Astrocyte (in vitro differentiated cells and primary cell): Measurements from ENCODE around the gene HDAC5. TPM values are rescaled to one million over a fixed set of nuclear protein-coding genes. Genes with fewer than 3 reads are reported as not detected.
"Not testable (repeated sequence)": the region's sequence is repeated elsewhere in the genome, so short reads cannot be mapped to it uniquely, and the experiment has no call there.

Source experiments
- DNase-seq: peaks from one replicate; pipeline ENCODE4 v3.0.0-alpha.2; 2010; ENCODE audit warnings: low read depth
- FAIRE-seq: peaks from 2 replicates; lab custom pipeline; 2011; peaks lifted over from hg19 to GRCh38; lab: Jason Lieb, UNC
- H2AFZ ChIP-seq: 2 replicates; pipeline ENCODE4 v1.6.0; 2012; ENCODE audit warnings: low read depth, low read length, inconsistent platforms
- H3K27ac ChIP-seq: 2 replicates; pipeline ENCODE4 v1.5.1; 2011; ENCODE audit warnings: low read depth, low read length, inconsistent platforms
- H3K27me3 ChIP-seq: 2 replicates; pipeline ENCODE4 v1.6.0; 2011; ENCODE audit warnings: low read length, inconsistent platforms; ENCODE audit not compliant: insufficient read depth
- H3K36me3 ChIP-seq: 2 replicates; pipeline ENCODE4 v1.5.1; 2011; ENCODE audit warnings: low read length, inconsistent platforms; ENCODE audit not compliant: insufficient read depth
- H3K4me1 ChIP-seq: 2 replicates; pipeline ENCODE4 v1.5.1; 2011; ENCODE audit warnings: low read length, inconsistent platforms; ENCODE audit not compliant: insufficient read depth
- H3K4me2 ChIP-seq: 2 replicates; pipeline ENCODE4 v1.6.0; 2012; ENCODE audit warnings: low read length, inconsistent platforms
- H3K4me3 ChIP-seq: 2 replicates; pipeline ENCODE4 v1.5.1; 2011; ENCODE audit warnings: low read depth, mild to moderate bottlenecking, low read length, inconsistent platforms; ENCODE audit not compliant: insufficient read depth
- H3K79me2 ChIP-seq: 2 replicates; pipeline ENCODE4 v1.6.0; 2012; ENCODE audit warnings: mild to moderate bottlenecking, low read length, inconsistent platforms; ENCODE audit not compliant: insufficient read depth
- H3K9ac ChIP-seq: 2 replicates; pipeline ENCODE4 v1.6.0; 2012; ENCODE audit warnings: mild to moderate bottlenecking, low read length, inconsistent platforms
- H3K9me3 ChIP-seq: 2 replicates; pipeline ENCODE4 v1.5.1; 2012; ENCODE audit warnings: low read depth, mild to moderate bottlenecking, low read length, inconsistent platforms; ENCODE audit not compliant: insufficient read depth
- H4K20me1 ChIP-seq: 2 replicates; pipeline ENCODE4 v1.6.0; 2012; ENCODE audit warnings: low read length, inconsistent platforms; ENCODE audit not compliant: insufficient read depth
- H3K27ac Mint-ChIP-seq: one replicate; pipeline ENCODE4 v1.8.0; 2021; ENCODE audit warnings: mild to moderate bottlenecking, mixed read lengths; ENCODE audit not compliant: unreplicated experiment
- H3K27me3 Mint-ChIP-seq: one replicate; pipeline ENCODE4 v1.8.0; 2021; ENCODE audit warnings: low read depth, mixed read lengths; ENCODE audit not compliant: unreplicated experiment
- H3K36me3 Mint-ChIP-seq: one replicate; pipeline ENCODE4 v1.8.0; 2021; ENCODE audit warnings: low read depth, mixed read lengths; ENCODE audit not compliant: unreplicated experiment
- H3K4me1 Mint-ChIP-seq: one replicate; pipeline ENCODE4 v1.8.0; 2021; ENCODE audit warnings: low read depth, mixed read lengths; ENCODE audit not compliant: unreplicated experiment
- H3K4me3 Mint-ChIP-seq: one replicate; pipeline ENCODE4 v1.8.0; 2021; ENCODE audit warnings: mild to moderate bottlenecking, moderate library complexity, mixed read lengths; ENCODE audit not compliant: unreplicated experiment
- H3K9me3 Mint-ChIP-seq: one replicate; pipeline ENCODE4 v1.8.0; 2021; ENCODE audit warnings: mild to moderate bottlenecking, mixed read lengths; ENCODE audit not compliant: unreplicated experiment
- EZH2 ChIP-seq: IDR thresholded peaks from 2 replicates; pipeline ENCODE4 v1.6.1; 2012; ENCODE audit warnings: mild to moderate bottlenecking, low read length, inconsistent platforms; ENCODE audit not compliant: insufficient read depth
- total RNA-seq: library from RNA; stranded (reverse); gene quantifications from 2 replicates; pipeline ENCODE4 v1.2.1, GENCODE V29; 2021
- TF ChIP-seq, protein P1 (sequence below): IDR thresholded peaks from 2 replicates; pipeline ENCODE4 v1.5.1; 2011; ENCODE audit warnings: low read depth, mild to moderate bottlenecking, inconsistent platforms, low read length, moderate library complexity; ENCODE audit not compliant: insufficient read depth

Gene HDAC5
- total RNA-seq, 1 donor from 2014 or later, result 18.7 TPM

DNA sequence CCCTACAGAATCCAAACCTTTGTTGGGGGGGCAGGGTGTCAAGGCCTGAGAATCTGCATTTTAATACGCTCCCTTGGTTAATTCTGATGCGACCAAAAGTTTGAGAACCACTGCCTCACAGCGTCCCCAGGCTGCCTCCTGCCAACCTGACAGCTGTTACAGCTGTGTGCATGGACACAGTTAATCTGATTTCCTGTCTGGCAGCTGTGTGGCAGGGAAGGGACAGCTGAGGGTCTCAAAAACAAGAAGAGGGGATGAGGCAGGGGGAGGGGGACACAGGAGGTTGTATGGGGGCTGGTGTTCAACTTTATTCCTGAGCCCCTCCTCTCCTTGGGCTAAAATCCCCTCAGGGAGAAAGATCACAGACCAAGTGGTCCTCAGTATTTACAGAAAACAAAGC lies 17.5 kb downstream of the HDAC5 start:
- Histone ChIP-seq H3K9ac (no peak overlapping the region), H4K20me1 (peaks cover 43% of the 10 kb centered on the region), H3K27me3 (no peaks in the 10 kb centered on the region), H3K9me3 (no peaks in the 10 kb centered on the region), H3K27ac (no peak overlapping the region), H3K79me2 (peaks cover 41% of the 10 kb centered on the region), H3K4me2 (no peak overlapping the region), H2AFZ (no peak overlapping the region), H3K36me3 (no peaks in the 10 kb centered on the region), H3K4me3 (no peak overlapping the region), H3K4me1 (peaks cover 40% of the 10 kb centered on the region)
- no peak overlapping the region for H3K4me3 Mint-ChIP-seq
- DNase-seq (no peak), FAIRE-seq (no peak)
- TF ChIP-seq, protein P1, sequence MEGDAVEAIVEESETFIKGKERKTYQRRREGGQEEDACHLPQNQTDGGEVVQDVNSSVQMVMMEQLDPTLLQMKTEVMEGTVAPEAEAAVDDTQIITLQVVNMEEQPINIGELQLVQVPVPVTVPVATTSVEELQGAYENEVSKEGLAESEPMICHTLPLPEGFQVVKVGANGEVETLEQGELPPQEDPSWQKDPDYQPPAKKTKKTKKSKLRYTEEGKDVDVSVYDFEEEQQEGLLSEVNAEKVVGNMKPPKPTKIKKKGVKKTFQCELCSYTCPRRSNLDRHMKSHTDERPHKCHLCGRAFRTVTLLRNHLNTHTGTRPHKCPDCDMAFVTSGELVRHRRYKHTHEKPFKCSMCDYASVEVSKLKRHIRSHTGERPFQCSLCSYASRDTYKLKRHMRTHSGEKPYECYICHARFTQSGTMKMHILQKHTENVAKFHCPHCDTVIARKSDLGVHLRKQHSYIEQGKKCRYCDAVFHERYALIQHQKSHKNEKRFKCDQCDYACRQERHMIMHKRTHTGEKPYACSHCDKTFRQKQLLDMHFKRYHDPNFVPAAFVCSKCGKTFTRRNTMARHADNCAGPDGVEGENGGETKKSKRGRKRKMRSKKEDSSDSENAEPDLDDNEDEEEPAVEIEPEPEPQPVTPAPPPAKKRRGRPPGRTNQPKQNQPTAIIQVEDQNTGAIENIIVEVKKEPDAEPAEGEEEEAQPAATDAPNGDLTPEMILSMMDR, result no peak
- no peak for TF ChIP-seq EZH2
- peaks cover 18% of the 10 kb centered on the region for H3K4me1 Mint-ChIP-seq
- peaks cover 5% of the 10 kb centered on the region for H3K36me3 Mint-ChIP-seq
- no peaks in the 10 kb centered on the region for H3K9me3 Mint-ChIP-seq
- H3K27me3 Mint-ChIP-seq, result peaks cover 6% of the 10 kb centered on the region
- no peak overlapping the region for H3K27ac Mint-ChIP-seq

DNA sequence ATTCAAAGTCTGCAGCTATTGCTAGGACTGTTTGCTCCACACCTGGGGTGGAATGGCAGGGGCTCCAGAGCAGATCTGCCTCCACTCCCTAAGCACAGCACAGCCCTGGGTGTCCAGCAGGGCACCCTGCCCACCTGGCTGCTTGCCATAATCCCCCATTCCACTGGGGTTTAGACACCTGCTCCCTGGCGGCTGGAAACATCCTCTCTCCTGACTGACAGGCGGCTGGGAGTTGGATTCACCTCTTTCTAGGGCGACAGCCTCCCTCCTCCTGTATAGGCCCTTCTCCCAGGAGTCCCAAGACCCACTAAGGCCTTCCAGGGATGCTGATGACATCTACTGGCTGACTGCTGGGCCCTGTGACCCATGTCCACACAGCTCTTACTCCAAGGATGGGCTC lies 18.0 kb downstream of the HDAC5 start:
- Histone ChIP-seq H3K9ac (no peak overlapping the region), H3K4me3 (no peak overlapping the region), H3K4me2 (no peak overlapping the region), H3K9me3 (no peaks in the 10 kb centered on the region), H4K20me1 (peaks cover 43% of the 10 kb centered on the region), H3K79me2 (peaks cover 41% of the 10 kb centered on the region), H3K27ac (no peak overlapping the region), H3K27me3 (no peaks in the 10 kb centered on the region), H2AFZ (no peak overlapping the region), H3K4me1 (peaks cover 36% of the 10 kb centered on the region), H3K36me3 (no peaks in the 10 kb centered on the region)
- peaks cover 5% of the 10 kb centered on the region for H3K36me3 Mint-ChIP-seq
- TF ChIP-seq EZH2, result no peak
- TF ChIP-seq, protein P1, result no peak
- no peak for FAIRE-seq
- H3K4me3 Mint-ChIP-seq, result no peak overlapping the region
- H3K27me3 Mint-ChIP-seq, result peaks cover 6% of the 10 kb centered on the region
- H3K4me1 Mint-ChIP-seq, result peaks cover 17% of the 10 kb centered on the region
- DNase-seq, result no peak
- H3K27ac Mint-ChIP-seq, result no peak overlapping the region
- no peaks in the 10 kb centered on the region for H3K9me3 Mint-ChIP-seq

DNA sequence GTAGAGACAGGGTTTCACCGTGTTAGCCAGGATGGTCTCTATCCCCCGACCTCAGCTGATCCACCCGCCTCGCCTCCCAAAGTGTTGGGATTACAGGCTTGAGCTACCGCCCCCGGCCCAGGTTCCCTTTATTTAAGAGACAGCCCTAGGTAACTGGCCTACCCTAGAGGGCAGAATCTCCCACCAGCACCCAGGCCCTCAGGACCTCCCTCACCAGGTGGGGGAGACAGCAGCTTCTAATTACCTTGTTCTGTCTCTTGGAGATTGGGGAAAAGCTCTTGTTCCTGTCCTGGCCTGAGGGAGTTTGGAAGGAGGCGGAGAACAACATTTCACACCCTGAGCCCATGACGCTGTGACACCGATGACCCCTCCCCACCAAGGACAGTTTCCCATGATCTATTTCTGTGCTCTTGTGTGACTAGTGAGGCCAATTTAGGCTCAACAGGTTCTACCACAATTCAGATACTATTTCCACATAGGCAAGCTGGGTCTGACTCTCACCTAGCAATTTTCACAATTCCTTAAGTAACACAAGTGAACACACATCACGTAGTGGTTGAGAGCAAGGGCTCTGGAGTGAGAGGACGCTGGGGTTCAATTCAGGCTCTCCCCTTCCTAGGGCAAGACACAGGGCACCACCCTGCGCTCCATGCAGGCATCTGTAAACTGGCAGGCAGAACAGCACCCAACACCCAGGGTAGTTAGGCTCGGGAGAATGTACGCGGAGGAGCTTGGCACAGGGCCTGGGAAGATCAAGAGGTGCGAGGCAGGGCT lies 20.4 kb downstream of the HDAC5 start:
- H3K27me3 ChIP-seq, result no peaks in the 10 kb centered on the region
- no peak for TF ChIP-seq EZH2
- TF ChIP-seq, protein P1, result no peak
- no peak overlapping the region for H3K4me3 Mint-ChIP-seq
- no peaks in the 10 kb centered on the region for H3K9me3 ChIP-seq
- DNase-seq (no peak), FAIRE-seq (no peak)
- H3K4me2 ChIP-seq, result no peak overlapping the region
- H3K27me3 Mint-ChIP-seq, result peaks cover 6% of the 10 kb centered on the region
- H3K9ac ChIP-seq, result no peak overlapping the region
- H3K4me1 ChIP-seq, result peaks cover 14% of the 10 kb centered on the region
- H2AFZ ChIP-seq, result no peak overlapping the region
- no peak overlapping the region for H3K4me3 ChIP-seq
- peaks cover 32% of the 10 kb centered on the region for H3K79me2 ChIP-seq
- peaks cover 7% of the 10 kb centered on the region for H3K4me1 Mint-ChIP-seq
- H3K27ac Mint-ChIP-seq, result peak overlapping the region; percentile 58
- H3K36me3 ChIP-seq, result no peaks in the 10 kb centered on the region
- H3K27ac ChIP-seq, result no peak overlapping the region
- H3K9me3 Mint-ChIP-seq, result no peaks in the 10 kb centered on the region
- H3K36me3 Mint-ChIP-seq, result peaks cover 5% of the 10 kb centered on the region
- peaks cover 29% of the 10 kb centered on the region for H4K20me1 ChIP-seq

DNA sequence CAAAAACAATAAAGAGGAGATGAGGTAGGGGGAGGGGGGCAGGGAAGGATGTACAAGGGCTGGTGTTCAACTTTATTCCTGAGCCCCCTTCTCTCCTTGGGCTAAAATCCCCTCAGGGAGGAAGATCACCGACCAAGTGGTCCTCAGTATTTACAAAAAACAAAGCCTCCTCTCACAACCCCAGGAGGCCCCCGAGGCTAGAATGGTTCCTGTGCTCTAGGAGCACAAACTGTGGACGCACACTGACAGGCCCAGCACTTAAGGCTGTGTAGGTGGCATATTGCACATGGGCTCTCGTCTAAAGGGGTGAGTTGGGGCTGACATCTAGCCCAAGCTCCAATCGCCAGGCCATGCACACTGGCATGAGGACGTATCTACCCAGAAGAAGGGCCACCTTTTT lies 21.6 kb downstream of the HDAC5 start:
- not testable (repeated sequence) for H3K36me3 Mint-ChIP-seq, H3K27me3 Mint-ChIP-seq, H3K4me3 ChIP-seq, H3K9me3 ChIP-seq, FAIRE-seq, H3K4me1 Mint-ChIP-seq, H3K27me3 ChIP-seq, H2AFZ ChIP-seq, H3K36me3 ChIP-seq, H3K27ac ChIP-seq, H3K9me3 Mint-ChIP-seq, H3K4me3 Mint-ChIP-seq, DNase-seq, H3K4me2 ChIP-seq
- peaks cover 24% of the 10 kb centered on the region for H3K79me2 ChIP-seq
- H3K9ac ChIP-seq, result peak overlapping the region; percentile 4
- peaks cover 13% of the 10 kb centered on the region for H3K4me1 ChIP-seq
- peak overlapping the region; percentile 72 for H3K27ac Mint-ChIP-seq
- H4K20me1 ChIP-seq, result peaks cover 20% of the 10 kb centered on the region
